DND-41 (cell line): Measurements from ENCODE around the gene AIFM1.

Experiments
- ATAC-seq: fragments of 200-7000 bp; cut with Tn5 transposase; 3 replicates; pipeline ENCODE4 v1.9.1; 2021; ENCODE audit warnings: low read depth; ENCODE audit not compliant: insufficient read depth
- DNase-seq: peaks from one replicate; pipeline ENCODE4 v3.0.0-alpha.2; 2020
- H2AFZ ChIP-seq: 2 replicates; pipeline ENCODE4 v1.6.0; 2012; ENCODE audit warnings: low read depth, low read length
- H3K27ac ChIP-seq: 2 replicates; pipeline ENCODE4 v1.5.1; 2012; ENCODE audit warnings: low read length, inconsistent platforms
- H3K27me3 ChIP-seq: fragments of 200-600 bp; sonication (generic); 2 replicates; pipeline ENCODE4 v1.6.0; 2012; ENCODE audit warnings: low read length, mild to moderate bottlenecking, inconsistent platforms; ENCODE audit not compliant: insufficient read depth, poor library complexity
- H3K36me3 ChIP-seq: 2 replicates; pipeline ENCODE4 v1.5.1; 2012; ENCODE audit warnings: low read length, inconsistent platforms; ENCODE audit not compliant: insufficient read depth
- H3K4me1 ChIP-seq: 2 replicates; pipeline ENCODE4 v1.5.1; 2012; ENCODE audit warnings: mild to moderate bottlenecking, low read length; ENCODE audit not compliant: insufficient read depth
- H3K4me2 ChIP-seq: 2 replicates; pipeline ENCODE4 v1.6.0; 2012; ENCODE audit warnings: mild to moderate bottlenecking, moderate library complexity, low read length, inconsistent platforms; ENCODE audit not compliant: insufficient read depth
- H3K4me3 ChIP-seq, 2 experiments: fragments of 200-600 bp in 1 of 2; shearing (Covaris generic) in 1 of 2; 2 replicates each; pipeline ENCODE4 v1.5.1; 2012 to 2016; ENCODE audit warnings: inconsistent platforms in 2 of 2, low read length in 2 of 2, mild to moderate bottlenecking in 2 of 2, low read depth in 1 of 2, moderate library complexity in 1 of 2
- H3K79me2 ChIP-seq: 2 replicates; pipeline ENCODE4 v1.6.0; 2012; ENCODE audit warnings: low read length, inconsistent platforms; ENCODE audit not compliant: insufficient read depth
- H3K9ac ChIP-seq: 2 replicates; pipeline ENCODE4 v1.6.0; 2012; ENCODE audit warnings: low read depth, mild to moderate bottlenecking, inconsistent platforms, low read length, moderate library complexity
- H3K9me3 ChIP-seq: 2 replicates; pipeline ENCODE4 v1.5.1; 2012; ENCODE audit warnings: low read length, moderate library complexity, mild to moderate bottlenecking, inconsistent platforms; ENCODE audit not compliant: insufficient read depth, severe bottlenecking
- H4K20me1 ChIP-seq: 2 replicates; pipeline ENCODE4 v1.6.0; 2012; ENCODE audit warnings: low read length; ENCODE audit not compliant: insufficient read depth
- CTCF ChIP-seq: IDR thresholded peaks from 2 replicates; pipeline ENCODE4 v1.5.1; 2012; ENCODE audit warnings: borderline replicate concordance, low read length, moderate library complexity, mild to moderate bottlenecking; ENCODE audit not compliant: poor library complexity, severe bottlenecking; ENCODE audit errors: extremely low read depth
- EZH2 ChIP-seq: IDR thresholded peaks from 3 replicates; pipeline ENCODE4 v1.6.1; 2012; ENCODE audit warnings: borderline replicate concordance, low read depth, mild to moderate bottlenecking, moderate library complexity, low read length, inconsistent platforms; ENCODE audit not compliant: severe bottlenecking

Gene AIFM1

DNA sequence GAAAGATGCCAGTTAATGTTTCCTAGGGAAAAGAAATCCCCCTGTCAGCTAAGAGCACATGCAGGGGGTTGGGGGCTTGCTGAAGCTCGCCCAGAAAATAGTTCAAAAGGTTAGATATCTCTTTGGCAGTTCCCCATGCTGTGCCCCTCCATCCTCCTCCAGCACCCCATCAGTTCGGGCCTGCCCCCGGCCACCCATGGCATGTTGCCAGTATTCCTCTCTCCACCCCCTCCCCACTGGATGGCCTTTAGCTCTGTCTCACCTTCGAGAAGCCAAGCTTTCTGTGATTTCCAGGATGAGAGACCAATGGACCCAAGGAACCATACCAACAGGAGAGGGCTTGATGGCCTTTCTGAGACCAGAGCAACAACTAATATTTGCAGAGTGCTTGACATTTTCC lies 11.3 kb upstream of the AIFM1 start:
- Histone ChIP-seq H3K79me2 (peaks cover 25% of the 10 kb centered on the region), H3K4me2 (no peak overlapping the region), H2AFZ (no peak overlapping the region), H3K36me3 (no peaks in the 10 kb centered on the region; the same call in 1 of the 2 replicates), H3K9me3 (no peaks in the 10 kb centered on the region), H3K4me1 (peaks cover 32% of the 10 kb centered on the region), H4K20me1 (no peaks in the 10 kb centered on the region), H3K27me3 (no peaks in the 10 kb centered on the region), H3K4me3 (no peak overlapping the region), H3K27ac (no peak overlapping the region), H3K9ac (no peak overlapping the region)
- TF ChIP-seq CTCF (no peak), EZH2 (no peak)
- DNase-seq, result no peak
- ATAC-seq, result no peak

- Histone ChIP-seq H3K9me3 (no peaks in the 10 kb centered on the region), H3K9ac (no peak overlapping the region), H3K36me3 (no peaks in the 10 kb centered on the region; the same call in 1 of the 2 replicates), H3K79me2 (peaks cover 31% of the 10 kb centered on the region), H3K4me1 (peaks cover 33% of the 10 kb centered on the region), H3K4me2 (no peak overlapping the region), H3K27me3 (no peaks in the 10 kb centered on the region), H2AFZ (no peak overlapping the region), H4K20me1 (no peaks in the 10 kb centered on the region), H3K27ac (no peak overlapping the region), H3K4me3 (no peak overlapping the region)
- ATAC-seq (no peak), DNase-seq (no peak)
- TF ChIP-seq EZH2, result no peak
- no peak for TF ChIP-seq CTCF
Measured at GRCh38 chrX:130176354-130176776, 10.7 kb upstream of the AIFM1 start.

GRCh38 chrX:130174937-130175336 lies 9.3 kb upstream of the AIFM1 start:
- Histone ChIP-seq H3K27me3 (no peaks in the 10 kb centered on the region), H4K20me1 (no peaks in the 10 kb centered on the region), H3K4me2 (no peak overlapping the region), H3K9me3 (no peaks in the 10 kb centered on the region), H3K79me2 (peaks cover 33% of the 10 kb centered on the region), H2AFZ (no peak overlapping the region), H3K27ac (no peak overlapping the region), H3K4me1 (peaks cover 43% of the 10 kb centered on the region), H3K9ac (no peak overlapping the region), H3K4me3 (no peak overlapping the region), H3K36me3 (no peaks in the 10 kb centered on the region; the same call in 1 of the 2 replicates)
- no peak for TF ChIP-seq CTCF
- no peak for TF ChIP-seq EZH2
- no peak for DNase-seq
- ATAC-seq, result no peak
